T-cell (primary cell): Measurements from ENCODE around the gene PAFAH2. TPM values are rescaled to one million over a fixed set of nuclear protein-coding genes. Genes with fewer than 3 reads are reported as not detected.
"Not testable (repeated sequence)": the region's sequence is repeated elsewhere in the genome, so short reads cannot be mapped to it uniquely, and the experiment has no call there.

Source experiments
- ATAC-seq, 4 experiments: fragments of 200-7000 bp in 3 of 4; fragments of 150-1000 bp in 1 of 4; cut with Tn5 transposase; replicated peaks in 1 of 4; 1 replicate in 3 of 4; 2 replicates in 1 of 4; pipeline ENCODE4 v1.10.0; 2021; ENCODE audit warnings: moderate library complexity in 3 of 4, mild to moderate bottlenecking in 2 of 4, moderate number of reproducible peaks in 1 of 4
- CTCF ChIA-PET, 2 donors: fragments of 300-600 bp; sonication (Branson Sonifier 250); formaldehyde crosslinking; loops; one replicate each; lab custom pipeline; 2022; ENCODE audit warnings: antibody characterized with exemption in 2 of 2; lab: Charles Lee
- POLR2A ChIA-PET, 2 donors: fragments of 300-600 bp; sonication (Branson Sonifier 250); formaldehyde crosslinking; loops; one replicate each; lab custom pipeline; 2022; ENCODE audit warnings: antibody characterized with exemption in 2 of 2; lab: Charles Lee
- DNase-seq, 35 experiments: peaks; one replicate each; pipeline versions ENCODE4 v3.0.0 to v3.0.0-alpha.2; 2013 to 2023
- H3K27ac ChIP-seq: one replicate; pipeline ENCODE4 v1.5.1; 2013; ENCODE audit warnings: low read length
- H3K27me3 ChIP-seq, 2 experiments: replicated peaks in 1 of 2; 1 replicate in 1 of 2; 2 replicates in 1 of 2; pipeline versions ENCODE4 v1.6.1 to v1.7.0; 2013; ENCODE audit warnings: low read length in 1 of 2, mixed read lengths in 1 of 2; ENCODE audit not compliant: control insufficient read depth in 2 of 2, insufficient read depth in 2 of 2; ENCODE audit errors: extremely low read depth in 1 of 2
- H3K36me3 ChIP-seq, 2 donors: 1 replicate in 1 of 2; 2 replicates in 1 of 2; pipeline versions ENCODE4 v1.6.1 to v1.7.0; 2013; ENCODE audit warnings: low read length in 1 of 2; ENCODE audit not compliant: control insufficient read depth in 2 of 2, insufficient read depth in 1 of 2; ENCODE audit errors: extremely low read depth in 1 of 2
- H3K4me1 ChIP-seq, 2 experiments: 1 replicate in 1 of 2; 2 replicates in 1 of 2; pipeline versions ENCODE4 v1.6.1 to v1.7.0; 2013; ENCODE audit warnings: low read length in 2 of 2, mixed read lengths in 1 of 2; ENCODE audit not compliant: insufficient read depth in 2 of 2, control insufficient read depth in 1 of 2; ENCODE audit errors: extremely low read depth in 1 of 2
- H3K4me3 ChIP-seq, 2 donors: 1 replicate in 1 of 2; 2 replicates in 1 of 2; pipeline versions ENCODE4 v1.5.1 to v1.7.0; 2013; ENCODE audit warnings: mild to moderate bottlenecking in 2 of 2, low read length in 1 of 2, moderate library complexity in 1 of 2; ENCODE audit not compliant: control insufficient read depth in 1 of 2; ENCODE audit errors: extremely low read depth in 1 of 2
- H3K9me3 ChIP-seq: 2 replicates; pipeline ENCODE4 v1.7.0; 2013
- H3K27ac Mint-ChIP-seq, 2 donors: one replicate each; pipeline ENCODE4 v1.8.0; 2020 to 2021; ENCODE audit warnings: mild to moderate bottlenecking in 2 of 2, mixed read lengths in 2 of 2
- H3K27me3 Mint-ChIP-seq, 2 donors: one replicate each; pipeline ENCODE4 v1.8.0; 2021 to 2022; ENCODE audit warnings: mixed read lengths in 2 of 2
- H3K36me3 Mint-ChIP-seq: one replicate; pipeline ENCODE4 v1.8.0; 2021; ENCODE audit warnings: mixed read lengths
- H3K4me1 Mint-ChIP-seq, 3 donors: one replicate each; pipeline ENCODE4 v1.8.0; 2020 to 2022; ENCODE audit warnings: mixed read lengths in 3 of 3, mild to moderate bottlenecking in 1 of 3
- H3K4me3 Mint-ChIP-seq, 3 donors: one replicate each; pipeline ENCODE4 v1.8.0; 2020 to 2022; ENCODE audit warnings: mild to moderate bottlenecking in 3 of 3, mixed read lengths in 3 of 3, moderate library complexity in 3 of 3
- H3K9me3 Mint-ChIP-seq, 3 donors: one replicate each; pipeline ENCODE4 v1.8.0; 2020 to 2022; ENCODE audit warnings: mixed read lengths in 3 of 3
- WGBS: methylation state at CpG from one replicate; pipeline ENCODE4 v1.1.5; 2013; ENCODE audit warnings: missing lambda C conversion rate; ENCODE audit not compliant: insufficient coverage; 5-methylcytosine and 5-hydroxymethylcytosine counted together
- total RNA-seq, 35 experiments: library from RNA in 6 of 35; stranded (reverse) in 6 of 35; fragments of 120-200 nt in 1 of 35; gene quantifications; one replicate each; pipeline versions ENCODE4 v1.2.1 to v1.2.4 and lab custom pipeline; 2013 to 2026

PAFAH2 gene
- total RNA-seq, 5 donors from 2014 or later (not counting 1 experiment from before 2014, with no cell fraction given), result 10.2 to 30.2 (median 17.3) TPM

DNA sequence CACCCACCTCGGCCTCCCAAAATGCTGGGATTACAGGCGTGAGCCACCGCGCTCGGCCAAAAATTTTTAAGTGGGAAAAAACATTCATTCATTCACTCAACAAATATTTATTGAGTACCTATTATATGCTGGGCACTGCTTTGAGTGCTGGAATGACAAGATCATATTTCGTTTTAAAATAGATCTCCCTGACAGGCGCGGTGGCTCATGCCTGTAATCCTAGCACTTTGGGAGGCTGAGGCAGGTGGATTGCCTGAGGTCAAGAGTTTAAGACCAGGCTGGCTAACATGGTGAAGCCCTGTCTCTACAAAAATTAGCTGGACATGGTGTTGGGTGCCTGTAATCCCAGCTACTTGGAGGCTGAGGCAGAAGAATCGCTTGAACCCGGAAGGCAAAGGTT is 11.1 kb downstream of the PAFAH2 start:
- H3K36me3 ChIP-seq, result peaks cover 0 to 55% of the 10 kb centered on the region in 2 donors
- not testable (repeated sequence) for H3K27me3 ChIP-seq, H3K9me3 Mint-ChIP-seq, H3K9me3 ChIP-seq, H3K27ac ChIP-seq, H3K27me3 Mint-ChIP-seq, H3K27ac Mint-ChIP-seq, H3K4me3 ChIP-seq, ATAC-seq, DNase-seq
- peaks cover 25 to 55% of the 10 kb centered on the region in 2 experiments for H3K4me1 ChIP-seq
- H3K36me3 Mint-ChIP-seq, result peaks cover 51% of the 10 kb centered on the region
- CTCF ChIA-PET, result interaction anchor here (0.5 to 1.6 kb wide), 2 partner anchors 11 to 91 kb away, joined by 3 to 5 read pairs; partner anchors contain the start of gene PAFAH2 (in 1 of the 2)
- peaks cover 44 to 56% (median 49%) of the 10 kb centered on the region in 3 donors for H3K4me1 Mint-ChIP-seq
- POLR2A ChIA-PET, result interaction anchor here in 1 of 2 donors (0.8 to 1.1 kb wide), 2 partner anchors 11 to 82 kb away, joined by 3 read pairs; partner anchors contain the start of gene PAFAH2
- 97% methylated on average over 4 of the region's 10 CpGs for WGBS
- H3K4me3 Mint-ChIP-seq, result peak overlapping the region in 1 of 3 donors; percentile 79

DNA sequence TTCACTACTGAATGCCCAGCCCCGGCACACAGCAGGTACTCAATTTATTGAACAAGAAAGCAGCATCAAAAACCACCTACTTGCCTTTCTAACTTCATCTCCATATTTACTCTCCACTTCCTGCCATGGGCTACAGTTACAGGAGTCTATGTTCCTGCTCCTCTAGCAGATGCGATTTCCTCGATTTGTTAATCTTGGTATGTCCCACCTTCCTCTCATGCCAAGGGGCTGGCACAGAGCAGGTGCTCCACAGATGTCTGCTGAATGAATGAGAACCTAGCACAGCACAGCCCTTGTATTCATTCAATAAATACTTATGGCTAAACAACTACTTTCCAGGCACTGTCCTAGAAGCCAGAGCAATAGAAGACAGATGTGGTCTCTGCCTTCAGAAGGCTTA is 12.2 kb downstream of the PAFAH2 start:
- ChIA-PET POLR2A (no interaction called here), CTCF (no interaction called here)
- DNase-seq (no peak), ATAC-seq (no peak)
- WGBS, result 71% methylated on average over 1 of the region's 3 CpGs
- peaks cover 4 to 65% of the 10 kb centered on the region in 2 donors for H3K36me3 ChIP-seq
- Mint-ChIP-seq H3K4me1 (peaks cover 39 to 46% (median 42%) of the 10 kb centered on the region in 3 donors), H3K36me3 (peaks cover 56% of the 10 kb centered on the region), H3K27me3 (no peaks in the 10 kb centered on the region), H3K9me3 (no peaks in the 10 kb centered on the region), H3K27ac (peak overlapping the region in 1 of 2 donors; percentile 29), H3K4me3 (peak overlapping the region in 1 of 3 donors; percentile 21)
- no peaks in the 10 kb centered on the region for H3K27me3 ChIP-seq
- H3K4me1 ChIP-seq, result peaks cover 16 to 44% of the 10 kb centered on the region in 2 experiments
- no peaks in the 10 kb centered on the region for H3K9me3 ChIP-seq
- no peak overlapping the region for H3K27ac ChIP-seq
- no peak overlapping the region for H3K4me3 ChIP-seq

DNA sequence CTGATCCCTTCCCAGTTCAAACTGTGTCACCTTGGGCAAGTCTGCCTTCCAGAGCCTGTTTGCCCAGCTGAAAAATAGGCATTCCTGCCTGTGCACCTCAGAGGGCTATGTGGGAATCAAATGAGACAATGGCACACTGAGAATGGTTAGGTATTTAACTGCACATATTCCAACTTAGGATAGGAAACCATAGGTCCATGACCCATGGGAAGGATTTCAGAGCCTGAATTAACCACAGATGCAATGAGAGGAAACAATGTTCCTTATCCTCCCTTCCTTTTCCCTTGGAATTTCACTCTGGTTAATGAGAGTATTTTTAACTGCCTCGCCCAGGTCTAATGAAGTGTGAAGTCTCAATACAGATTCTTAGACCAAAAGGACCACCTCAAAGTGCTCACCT is 12.7 kb downstream of the PAFAH2 start:
- Mint-ChIP-seq H3K4me1 (peaks cover 34 to 42% (median 37%) of the 10 kb centered on the region in 3 donors), H3K27ac (no peak overlapping the region), H3K27me3 (no peaks in the 10 kb centered on the region), H3K9me3 (no peaks in the 10 kb centered on the region), H3K4me3 (peak overlapping the region in 1 of 3 donors; percentile 21), H3K36me3 (peaks cover 56% of the 10 kb centered on the region)
- peaks cover 4 to 68% of the 10 kb centered on the region in 2 donors for H3K36me3 ChIP-seq
- ATAC-seq (no peak), DNase-seq (no peak)
- H3K27ac ChIP-seq, result no peak overlapping the region
- WGBS, result no CpG with 5 or more reads among the region's 1 CpG
- POLR2A ChIA-PET, result no interaction called here
- peaks cover 16 to 42% of the 10 kb centered on the region in 2 experiments for H3K4me1 ChIP-seq
- no peak overlapping the region for H3K4me3 ChIP-seq
- CTCF ChIA-PET, result no interaction called here
- no peaks in the 10 kb centered on the region for H3K27me3 ChIP-seq
- no peaks in the 10 kb centered on the region for H3K9me3 ChIP-seq

DNA sequence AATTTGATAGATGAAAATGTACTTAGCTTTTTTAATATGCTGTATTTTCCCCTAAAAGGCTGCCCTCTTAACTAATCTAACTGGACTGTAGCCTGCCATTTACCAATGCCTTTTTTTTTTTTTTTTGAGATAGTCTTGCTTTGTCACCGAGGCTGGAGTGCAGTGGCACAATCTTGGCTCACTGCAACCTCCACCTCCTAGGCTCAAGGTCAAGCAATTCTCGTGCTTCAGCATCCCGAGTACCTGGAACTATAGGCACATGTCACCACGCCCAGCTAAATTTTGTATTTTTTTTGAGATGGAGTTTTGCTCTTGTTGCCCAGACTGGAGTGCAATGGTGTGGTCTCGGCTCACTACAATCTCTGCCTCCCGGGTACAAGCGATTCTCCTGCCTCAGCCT is 18.7 kb downstream of the PAFAH2 start:
- no peaks in the 10 kb centered on the region for H3K9me3 ChIP-seq
- H3K27me3 ChIP-seq, result no peaks in the 10 kb centered on the region
- WGBS, result 100% methylated on average over 2 of the region's 7 CpGs
- ChIA-PET POLR2A (interaction anchor here in 1 of 2 donors (0.7 kb wide), 1 partner anchor 705 kb away, joined by 6 read pairs; no protein-coding TSS in a partner anchor), CTCF (interaction anchor here in 1 of 2 donors (0.7 kb wide), 1 partner anchor 18 kb away, joined by 6 read pairs; the partner anchor contains the start of gene PAFAH2)
- Mint-ChIP-seq H3K4me3 (no peak overlapping the region), H3K36me3 (peaks cover 67% of the 10 kb centered on the region), H3K9me3 (no peaks in the 10 kb centered on the region), H3K4me1 (peaks cover 0 to 18% (median 4%) of the 10 kb centered on the region in 3 donors), H3K27me3 (no peaks in the 10 kb centered on the region), H3K27ac (no peak overlapping the region)
- no peaks in the 10 kb centered on the region for H3K4me1 ChIP-seq
- no peak overlapping the region for H3K4me3 ChIP-seq
- H3K36me3 ChIP-seq, result peaks cover 8 to 81% of the 10 kb centered on the region in 2 donors
- H3K27ac ChIP-seq, result no peak overlapping the region
- ATAC-seq (no peak), DNase-seq (no peak)

DNA sequence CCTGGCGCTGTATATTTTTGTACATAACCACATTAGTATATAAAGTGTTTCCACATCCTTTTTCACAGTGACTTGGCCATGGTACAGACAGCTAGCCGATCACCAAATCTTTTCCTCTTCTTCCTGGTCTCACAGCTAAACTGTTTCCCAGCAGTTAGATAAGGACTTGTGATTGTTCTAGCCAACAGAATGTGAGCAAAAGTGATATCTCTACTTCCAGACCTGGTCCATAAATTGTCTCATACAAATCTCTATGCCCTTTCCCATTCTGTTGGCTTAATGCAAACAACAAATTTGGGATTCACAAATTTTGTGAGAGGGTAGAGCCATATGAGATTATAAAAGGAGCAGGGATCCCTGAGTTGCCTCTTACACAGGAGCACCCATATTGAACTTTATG is 19.5 kb downstream of the PAFAH2 start:
- no peaks in the 10 kb centered on the region for H3K9me3 Mint-ChIP-seq
- Histone ChIP-seq H3K27ac (no peak overlapping the region), H3K4me1 (no peaks in the 10 kb centered on the region), H3K9me3 (no peaks in the 10 kb centered on the region), H3K4me3 (no peak overlapping the region), H3K36me3 (peaks cover 8 to 80% of the 10 kb centered on the region in 2 donors), H3K27me3 (no peaks in the 10 kb centered on the region)
- no CpG with 5 or more reads among the region's 2 CpGs for WGBS
- H3K27me3 Mint-ChIP-seq, result no peaks in the 10 kb centered on the region
- H3K4me3 Mint-ChIP-seq, result no peak overlapping the region
- ChIA-PET CTCF (interaction anchor here in 1 of 2 donors (0.7 kb wide), 1 partner anchor 19 kb away, joined by 6 read pairs; the partner anchor contains the start of gene PAFAH2), POLR2A (no interaction called here)
- peaks cover 69% of the 10 kb centered on the region for H3K36me3 Mint-ChIP-seq
- DNase-seq (no peak), ATAC-seq (no peak)
- peak overlapping the region in 1 of 2 donors; percentile 8 for H3K27ac Mint-ChIP-seq
- H3K4me1 Mint-ChIP-seq, result peaks cover 6 to 22% (median 7%) of the 10 kb centered on the region in 3 donors

DNA sequence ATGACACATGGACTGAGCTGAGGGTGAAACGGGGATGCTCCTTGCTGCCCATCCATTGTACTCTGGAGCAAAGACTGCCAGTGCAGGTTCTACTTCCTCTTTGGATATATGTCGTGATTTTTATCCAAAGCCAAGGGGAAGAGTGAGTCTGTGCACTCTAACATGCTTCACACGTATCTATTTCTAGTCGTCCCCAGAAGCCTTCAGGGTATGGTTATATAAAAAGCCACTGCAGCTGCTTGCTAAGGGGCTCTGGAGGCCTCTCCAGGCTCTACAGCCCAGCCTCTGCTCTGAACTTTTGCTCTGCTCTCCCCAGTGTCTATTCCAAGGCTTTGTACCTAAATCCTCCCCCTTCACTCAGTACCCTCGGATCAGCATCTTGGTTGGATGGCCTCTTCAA is 20.1 kb downstream of the PAFAH2 start:
- no peaks in the 10 kb centered on the region for H3K9me3 Mint-ChIP-seq
- Histone ChIP-seq H3K9me3 (no peaks in the 10 kb centered on the region), H3K36me3 (peaks cover 8 to 80% of the 10 kb centered on the region in 2 donors), H3K4me1 (no peaks in the 10 kb centered on the region), H3K4me3 (no peak overlapping the region), H3K27me3 (no peaks in the 10 kb centered on the region), H3K27ac (no peak overlapping the region)
- POLR2A ChIA-PET, result no interaction called here
- no peak overlapping the region for H3K27ac Mint-ChIP-seq
- ATAC-seq (no peak), DNase-seq (no peak)
- peaks cover 8 to 28% (median 9%) of the 10 kb centered on the region in 3 donors for H3K4me1 Mint-ChIP-seq
- H3K4me3 Mint-ChIP-seq, result no peak overlapping the region
- WGBS, result 92% methylated on average over 2 of the region's 5 CpGs
- H3K27me3 Mint-ChIP-seq, result no peaks in the 10 kb centered on the region
- CTCF ChIA-PET, result interaction anchor here in 1 of 2 donors (0.6 kb wide), 1 partner anchor 82 kb away, joined by 3 read pairs; no protein-coding TSS in a partner anchor
- peaks cover 68% of the 10 kb centered on the region for H3K36me3 Mint-ChIP-seq
